ENCODE results near the gene R3HCC1L.

Gene R3HCC1L

GRCh38 chr10:98267069-98267893 lies 132.8 kb downstream of the R3HCC1L start:
- peak overlapping the region; percentile 40 for H3K4me3 ChIP-seq (ENCODE audit: low read depth, low read length)
- peak; percentile 48 for DNase-seq (ENCODE audit: low read depth)
- no peak for TF ChIP-seq CTCF (IDR thresholded peaks at IDR 0.05; ENCODE audit: low read depth, low read length)
- TF ChIP-seq MAX (IDR thresholded peaks at IDR 0.05; ENCODE audit: low read depth, low read length), result no peak
- TF ChIP-seq MYC (IDR thresholded peaks at IDR 0.05; ENCODE audit: low read depth, low read length), result no peak

GRCh38 chr10:98267894-98268693 lies 133.6 kb downstream of the R3HCC1L start, which contains the start of gene LOXL4:
Gene LOXL4 (minus strand): TSS chr10:98268194. CDS start chr10:98263019, 5,175 bp downstream.
- DNase-seq (ENCODE audit: low read depth), result peak; percentile 78
- no peak for TF ChIP-seq POLR2A (IDR thresholded peaks at IDR 0.05; ENCODE audit: extremely low read depth, insufficient read length)
- TF ChIP-seq MAX (IDR thresholded peaks at IDR 0.05; ENCODE audit: low read depth, low read length), result no peak
- TF ChIP-seq MYC (IDR thresholded peaks at IDR 0.05; ENCODE audit: low read depth, low read length), result no peak
- TF ChIP-seq CTCF (IDR thresholded peaks at IDR 0.05; ENCODE audit: low read depth, low read length), result no peak
- peak within 1 kb of the TSS; percentile 40 for H3K4me3 ChIP-seq (ENCODE audit: low read depth, low read length)

- no peak for TF ChIP-seq POLR2A (IDR thresholded peaks at IDR 0.05; ENCODE audit: extremely low read depth, insufficient read length)
- no peak for TF ChIP-seq MYC (IDR thresholded peaks at IDR 0.05; ENCODE audit: low read depth, low read length)
- TF ChIP-seq MAX (IDR thresholded peaks at IDR 0.05; ENCODE audit: low read depth, low read length), result no peak
- no peak for TF ChIP-seq CTCF (IDR thresholded peaks at IDR 0.05; ENCODE audit: low read depth, low read length)
- peak overlapping the region; percentile 23 for H3K4me3 ChIP-seq (ENCODE audit: low read depth, low read length)
- DNase-seq (ENCODE audit: low read depth), result no peak
Measured at GRCh38 chr10:98268694-98269431, 134.4 kb downstream of the R3HCC1L start.

- TF ChIP-seq CTCF (IDR thresholded peaks at IDR 0.05; ENCODE audit: low read depth, low read length) (no peak), MYC (IDR thresholded peaks at IDR 0.05; ENCODE audit: low read depth, low read length) (no peak), POLR2A (IDR thresholded peaks at IDR 0.05; ENCODE audit: extremely low read depth, insufficient read length) (no peak), MAX (IDR thresholded peaks at IDR 0.05; ENCODE audit: low read depth, low read length) (no peak)
- no peak for DNase-seq (ENCODE audit: low read depth)
- no peak overlapping the region for H3K4me3 ChIP-seq (ENCODE audit: low read depth, low read length)
Measured at GRCh38 chr10:98269435-98269912, 135.0 kb downstream of the R3HCC1L start.

- no peak overlapping the region for H3K4me3 ChIP-seq (ENCODE audit: low read depth, low read length)
- DNase-seq (ENCODE audit: low read depth), result no peak
- TF ChIP-seq MAX (IDR thresholded peaks at IDR 0.05; ENCODE audit: low read depth, low read length) (no peak), POLR2A (IDR thresholded peaks at IDR 0.05; ENCODE audit: extremely low read depth, insufficient read length) (no peak), MYC (IDR thresholded peaks at IDR 0.05; ENCODE audit: low read depth, low read length) (no peak), CTCF (IDR thresholded peaks at IDR 0.05; ENCODE audit: low read depth, low read length) (no peak)
Measured at GRCh38 chr10:98270073-98270740, 135.8 kb downstream of the R3HCC1L start.

Data from NB4 (cell line).